CD4-positive, alpha-beta T cell treated with Interleukin-17A for 4 hours (primary cell): ENCODE data around the gene DIP2C.

Source experiments
- DNase-seq: peaks from one replicate; pipeline ENCODE4 v3.0.0-alpha.2; 2020; ENCODE audit warnings: mixed read lengths

The DIP2C gene

DNA sequence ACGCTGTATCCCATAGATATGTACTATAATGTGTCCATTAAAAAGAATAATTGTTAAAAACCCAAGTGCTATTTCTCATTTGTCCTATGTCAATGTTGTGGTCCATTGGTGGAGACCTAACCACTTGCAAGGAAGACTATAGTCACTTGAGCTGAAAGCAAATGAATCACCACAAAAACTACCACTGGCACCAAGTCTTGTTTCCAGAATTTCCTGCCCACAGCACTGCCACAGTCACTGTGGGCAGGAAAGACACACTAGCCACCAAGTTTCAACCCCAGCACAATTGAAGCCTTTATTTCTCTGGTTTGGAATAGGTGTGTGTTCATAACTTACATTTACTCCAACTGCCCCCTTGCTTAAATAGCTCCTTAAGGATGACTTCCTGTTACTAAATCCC, 12.4 kb downstream of the DIP2C start:
- no peak for DNase-seq

DNA sequence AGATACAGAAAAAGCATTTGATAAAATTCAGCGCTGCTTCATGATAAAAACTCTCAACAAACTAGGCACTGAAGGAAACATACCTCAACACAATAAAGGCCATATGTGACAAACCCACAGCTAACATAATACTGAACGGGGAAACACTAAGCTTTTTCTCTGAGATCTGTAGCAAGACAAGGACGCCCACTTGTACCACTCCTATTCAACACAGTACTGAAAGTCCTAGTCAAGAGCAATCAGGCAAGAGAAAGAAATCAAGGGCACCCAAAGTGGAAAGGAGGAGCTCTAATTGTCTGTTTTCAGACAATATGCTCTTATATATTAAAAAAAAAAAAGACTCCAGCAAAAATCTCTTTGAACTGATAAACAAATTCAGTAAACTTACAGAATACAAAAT, 13.3 kb downstream of the DIP2C start:
- no peak for DNase-seq

DNA sequence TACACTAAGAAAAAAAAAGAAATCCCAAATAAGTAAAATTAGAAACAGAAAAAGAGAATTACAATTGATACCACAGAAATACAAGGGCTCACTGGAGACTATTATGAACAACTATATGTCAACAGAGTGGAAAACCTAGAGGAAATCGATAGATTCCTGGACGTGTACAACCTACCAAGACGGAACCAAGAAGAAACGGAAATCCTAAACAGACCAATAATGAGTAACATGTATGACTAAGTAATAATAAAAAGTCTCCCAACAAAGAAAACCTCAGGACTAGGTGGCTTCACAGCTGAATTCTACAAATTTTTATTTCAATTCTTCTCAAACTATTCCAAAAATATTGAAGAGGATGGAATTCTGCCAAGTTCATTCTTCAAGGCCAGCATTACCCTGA, 13.9 kb downstream of the DIP2C start:
- no peak for DNase-seq

DNA sequence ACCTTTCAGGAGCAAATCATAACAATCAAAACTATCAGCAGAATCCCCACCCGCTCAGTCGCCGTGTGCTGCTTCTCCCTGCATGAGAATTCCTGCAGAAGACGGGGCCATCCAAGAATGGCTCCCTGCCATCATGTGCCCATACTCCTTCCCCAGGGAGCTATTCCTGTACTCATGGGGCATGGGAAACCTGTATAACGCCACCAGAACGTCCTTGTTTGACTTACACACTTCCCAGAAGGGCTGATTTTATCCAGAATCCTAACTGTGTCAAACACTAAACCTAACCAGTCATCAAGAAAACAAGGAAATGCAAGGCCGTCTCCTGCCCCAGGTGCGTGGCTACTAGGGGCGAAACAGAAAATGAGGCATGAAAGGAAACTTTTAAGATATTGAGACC, 16.0 kb downstream of the DIP2C start:
- DNase-seq: no peak

DNA sequence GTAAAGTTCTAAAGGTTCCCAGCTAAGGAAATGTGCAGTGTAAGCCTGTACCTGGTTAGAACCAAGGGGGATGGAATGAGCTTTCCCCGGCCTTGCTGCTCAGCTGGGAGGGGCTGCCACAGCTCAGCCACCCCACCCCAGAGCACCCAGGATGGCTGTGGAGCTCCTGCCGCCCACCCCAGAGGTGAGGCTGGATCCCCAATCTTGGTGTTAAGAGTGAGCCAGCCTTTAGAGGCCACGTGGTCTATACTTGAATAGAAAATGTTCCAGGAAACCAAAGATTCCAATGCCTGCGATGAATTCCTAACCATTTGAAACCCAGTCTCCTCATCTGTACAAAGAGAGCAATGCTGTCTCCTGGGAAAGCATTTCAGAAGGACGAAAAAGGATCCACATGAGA, 16.5 kb downstream of the DIP2C start:
- DNase-seq: no peak

DNA sequence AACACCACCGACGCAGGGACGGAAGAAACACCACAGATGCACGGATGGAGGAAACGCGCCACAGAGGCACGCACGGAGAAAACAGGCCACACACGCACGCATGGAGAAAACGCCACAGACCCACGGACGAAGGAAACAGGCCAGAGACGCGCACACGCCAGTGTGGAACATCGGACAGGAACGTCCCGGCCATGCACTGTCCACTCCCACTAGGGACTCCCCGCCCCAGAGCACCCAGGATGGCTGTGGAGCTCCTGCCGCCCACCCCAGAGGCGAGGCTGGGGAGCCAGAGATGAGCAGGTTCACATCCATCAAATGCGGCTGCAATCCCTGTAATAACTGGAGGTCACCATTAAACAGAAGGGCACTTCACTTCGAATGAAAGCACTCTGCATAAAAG, 17.3 kb downstream of the DIP2C start:
- DNase-seq: no peak

DNA sequence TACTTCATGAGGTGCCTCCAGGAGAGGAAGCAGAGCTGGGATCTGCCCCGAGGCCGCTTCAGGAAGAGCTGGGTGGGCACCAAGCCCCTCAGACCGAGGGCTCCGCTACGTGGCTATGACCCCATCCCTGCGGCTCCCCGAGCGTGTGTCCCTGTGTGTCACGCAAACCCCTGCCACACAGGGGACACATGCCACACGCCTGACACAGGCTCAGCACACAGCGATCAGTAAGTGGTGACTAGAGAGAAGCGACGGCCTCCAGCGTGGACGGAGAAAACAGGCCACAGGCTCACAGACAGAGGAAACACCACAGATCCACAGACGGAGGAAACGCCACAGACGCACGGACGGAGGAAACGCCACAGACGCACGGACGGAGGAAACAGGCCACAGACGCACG, 18.5 kb downstream of the DIP2C start:
- DNase-seq: no peak

DNA sequence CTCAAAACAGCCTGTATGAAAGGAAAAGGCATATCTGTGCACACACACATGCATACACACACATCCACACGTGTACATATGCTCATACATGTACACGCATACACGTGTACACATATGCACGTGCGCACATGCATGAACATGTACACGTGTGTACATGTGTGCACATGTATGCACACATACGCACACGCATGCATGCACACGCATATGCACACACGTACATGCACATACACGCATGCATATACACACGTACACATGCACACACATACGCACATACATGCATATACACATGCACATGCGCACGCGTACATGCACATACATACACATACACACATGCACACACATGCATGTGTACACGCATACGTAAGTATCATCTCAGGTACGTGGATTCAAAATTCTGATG, 19.4 kb downstream of the DIP2C start:
- no peak for DNase-seq

DNA sequence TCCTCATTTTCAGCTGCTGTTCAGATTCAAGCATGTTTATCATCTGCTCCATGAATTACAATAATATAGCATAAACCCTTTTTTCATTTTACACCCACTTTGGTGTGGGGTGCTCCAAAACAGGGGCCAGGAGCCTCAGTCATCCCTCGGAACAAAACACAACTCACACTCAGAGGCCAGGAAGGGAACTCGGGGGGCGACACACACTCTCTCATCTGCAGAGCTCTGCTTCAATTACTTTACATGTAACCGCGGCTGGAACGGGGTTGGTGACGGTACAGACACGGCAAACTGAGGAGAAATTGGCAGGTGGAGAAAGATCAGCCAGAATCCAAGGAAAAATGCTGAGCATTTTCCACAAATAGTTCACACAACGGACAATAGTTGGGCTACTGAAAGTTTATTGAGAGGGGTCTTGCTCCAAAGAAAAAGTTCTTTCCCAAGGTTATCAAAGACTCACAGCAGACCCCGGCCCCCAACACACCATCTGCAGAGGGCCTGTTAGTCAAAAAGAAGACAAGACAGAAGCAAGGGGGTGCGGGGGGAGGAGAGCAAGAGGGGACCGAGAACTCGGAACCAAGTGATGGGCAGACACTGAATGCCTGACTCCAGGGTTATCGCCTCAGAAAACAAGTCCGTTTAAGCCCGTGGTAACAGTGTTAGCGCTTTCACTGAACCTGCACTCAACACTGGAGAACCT, 20.5 kb downstream of the DIP2C start:
- DNase-seq: no peak

DNA sequence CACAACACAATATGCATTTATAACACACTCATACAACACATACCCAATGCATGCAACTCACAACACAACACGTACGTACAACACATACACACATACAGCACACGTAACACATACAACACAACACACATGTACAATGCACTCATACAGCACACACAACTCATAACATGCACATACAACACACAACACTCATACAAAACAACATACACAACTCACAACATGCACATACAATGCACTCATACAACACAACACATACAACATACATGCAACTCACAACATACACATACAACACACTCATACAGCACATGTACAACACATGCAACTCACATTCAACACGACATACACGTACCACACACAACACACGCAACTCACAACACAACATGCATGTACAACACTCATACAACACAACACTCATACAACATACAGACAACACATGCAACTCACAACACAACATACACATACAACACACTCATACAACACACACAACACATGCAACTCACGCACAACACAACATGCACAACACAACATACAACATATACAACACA, 21.8 kb downstream of the DIP2C start:
- DNase-seq: no peak

DNA sequence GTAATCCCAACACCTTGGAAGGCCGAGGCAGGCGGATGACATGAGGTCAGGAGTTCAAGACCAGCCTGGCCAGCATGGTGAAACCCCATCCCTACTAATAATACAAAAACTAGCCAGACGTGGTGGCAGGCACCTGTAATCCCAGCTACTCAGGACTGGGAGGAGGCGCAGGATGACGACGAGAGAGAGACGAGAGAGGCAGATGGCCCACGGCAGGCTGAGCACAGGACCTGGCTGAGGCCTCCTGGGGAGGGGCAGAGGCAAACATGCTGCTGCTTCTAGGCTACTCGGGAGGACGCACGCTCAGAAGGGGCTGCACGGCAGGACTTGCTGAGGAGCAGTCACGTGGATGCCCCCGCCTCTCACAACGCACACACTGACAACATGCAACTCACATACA, 22.4 kb downstream of the DIP2C start:
- DNase-seq: no peak

DNA sequence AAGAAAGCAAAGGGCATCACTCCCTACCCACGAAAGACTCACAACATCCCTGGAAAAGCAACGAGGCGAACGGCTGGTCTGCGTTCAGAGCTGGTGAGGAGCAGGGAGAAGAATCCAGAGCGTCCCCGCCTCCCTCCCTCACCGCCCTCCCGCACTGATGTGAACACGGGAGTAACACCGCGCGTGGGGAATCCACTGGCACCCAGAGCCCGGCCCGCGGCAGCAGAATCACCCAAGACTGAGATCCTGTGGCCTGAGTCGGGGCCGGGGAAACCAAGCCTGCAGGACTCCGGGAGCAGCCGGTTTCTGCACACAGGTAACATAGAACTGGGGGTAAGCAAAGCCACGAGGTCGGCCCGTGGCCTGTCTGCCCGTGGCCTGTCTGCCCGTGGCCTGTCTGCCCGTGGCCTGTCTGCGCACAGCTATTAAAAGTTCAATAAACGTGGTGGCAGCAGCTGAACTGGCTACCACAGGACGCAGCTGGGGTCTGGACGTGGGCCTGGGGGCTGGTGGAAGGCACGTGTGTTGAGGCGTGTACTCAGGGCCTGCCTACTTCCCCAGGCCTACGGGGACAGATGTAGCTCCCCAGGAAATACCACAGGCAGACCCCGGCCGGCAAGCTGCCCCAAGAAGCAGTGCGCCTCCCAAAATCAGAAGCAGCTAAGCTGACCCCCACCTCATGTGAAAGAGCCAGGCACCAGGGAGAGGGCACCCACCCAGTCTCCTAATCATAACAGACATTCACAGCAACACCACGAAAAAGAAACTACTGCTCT, 23.0 kb downstream of the DIP2C start:
- no peak for DNase-seq

DNA sequence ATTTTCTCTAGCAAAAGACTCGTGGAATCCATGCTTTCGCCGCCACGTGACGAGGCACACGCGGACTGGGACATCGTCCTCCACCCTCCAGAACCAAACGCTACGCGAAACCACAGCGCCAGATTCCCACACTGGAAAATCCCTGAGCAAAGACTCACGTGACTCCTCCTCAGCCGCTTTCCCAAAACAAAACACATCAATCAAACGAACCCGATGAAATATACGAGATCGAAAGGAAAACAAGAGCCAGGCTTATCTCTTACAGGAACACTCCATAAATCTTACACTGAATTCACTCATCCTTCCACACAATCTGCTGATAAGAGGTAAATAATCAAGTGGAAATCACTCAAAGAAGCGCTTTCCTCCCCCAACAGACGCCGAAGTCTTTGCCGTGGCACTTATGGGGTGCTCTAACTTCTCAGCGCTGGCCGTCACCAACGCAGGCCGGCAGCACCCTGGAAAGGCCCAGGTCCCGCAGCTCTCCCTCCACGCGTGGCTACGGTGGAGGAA, 23.8 kb downstream of the DIP2C start:
- DNase-seq: no peak

DNA sequence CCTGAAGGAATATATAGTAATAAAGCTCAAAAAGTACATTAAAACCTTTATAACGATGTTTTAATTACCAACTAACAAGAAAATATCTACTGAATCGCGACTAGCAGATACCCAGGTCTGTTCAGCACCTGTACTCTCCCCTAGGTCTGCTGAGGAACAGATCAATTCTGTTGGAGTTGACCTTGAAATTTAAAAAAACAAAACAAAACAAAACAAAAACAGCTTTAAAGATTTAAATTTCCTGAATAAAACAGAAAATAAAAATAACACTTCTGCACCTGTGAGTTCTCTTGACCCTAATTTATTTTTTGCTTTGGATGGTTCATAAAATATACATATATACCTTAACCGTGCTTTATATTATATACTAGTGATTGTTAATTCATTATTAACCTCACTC, 24.6 kb downstream of the DIP2C start:
- DNase-seq: no peak

DNA sequence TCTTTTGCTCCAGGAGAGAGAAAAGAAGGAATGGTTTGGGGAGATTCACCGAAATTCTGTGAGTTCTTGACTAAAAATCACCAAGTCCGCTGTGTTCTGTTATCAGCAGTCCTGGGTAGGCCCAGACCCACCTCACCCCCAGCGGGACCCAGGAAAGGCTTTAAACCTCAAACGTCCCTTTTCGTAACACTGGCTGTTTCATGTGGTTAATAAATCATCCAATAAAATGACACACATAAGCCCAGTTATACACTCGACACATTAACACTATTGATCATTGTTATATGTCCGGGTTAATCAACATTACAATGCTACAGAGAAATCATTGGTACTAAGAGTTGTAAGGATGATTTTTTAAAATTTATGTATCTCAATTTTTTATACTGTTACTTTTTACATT, 25.2 kb downstream of the DIP2C start:
- DNase-seq: no peak

DNA sequence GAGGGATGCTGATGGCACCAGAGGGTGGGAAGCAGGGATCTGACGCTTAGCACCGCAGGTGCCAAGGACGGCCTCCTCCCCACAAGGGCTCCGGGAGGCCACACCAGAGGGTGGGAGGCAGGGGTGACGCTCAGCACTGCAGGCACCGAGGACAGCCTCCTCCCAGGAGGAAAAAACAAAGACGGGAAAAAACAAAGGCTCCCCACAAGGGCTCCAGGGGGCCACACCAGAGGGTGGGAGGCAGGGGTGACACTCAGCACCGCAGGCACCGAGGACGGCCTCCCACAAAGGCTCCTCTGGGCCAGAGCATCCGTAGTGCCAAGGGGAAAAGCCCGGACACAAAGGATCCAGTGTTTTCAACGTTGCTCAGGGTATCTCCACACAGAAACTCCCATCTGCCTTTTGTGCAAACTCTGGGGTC, 25.6 kb downstream of the DIP2C start:
- DNase-seq: no peak

DNA sequence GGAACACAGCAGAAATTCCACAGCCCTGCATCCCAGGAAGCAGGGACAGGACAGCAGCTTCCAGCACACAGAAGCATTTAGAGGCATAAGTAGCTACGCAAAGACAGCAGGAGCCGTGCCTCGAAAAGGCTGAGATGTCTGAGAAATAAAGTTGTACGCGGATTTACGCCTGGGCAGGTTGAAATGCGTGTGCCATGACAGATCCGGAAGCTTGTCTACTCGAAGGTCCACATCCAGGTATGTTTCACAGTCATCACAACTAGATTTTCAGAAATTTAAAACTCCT, 26.1 kb downstream of the DIP2C start:
- DNase-seq: no peak

DNA sequence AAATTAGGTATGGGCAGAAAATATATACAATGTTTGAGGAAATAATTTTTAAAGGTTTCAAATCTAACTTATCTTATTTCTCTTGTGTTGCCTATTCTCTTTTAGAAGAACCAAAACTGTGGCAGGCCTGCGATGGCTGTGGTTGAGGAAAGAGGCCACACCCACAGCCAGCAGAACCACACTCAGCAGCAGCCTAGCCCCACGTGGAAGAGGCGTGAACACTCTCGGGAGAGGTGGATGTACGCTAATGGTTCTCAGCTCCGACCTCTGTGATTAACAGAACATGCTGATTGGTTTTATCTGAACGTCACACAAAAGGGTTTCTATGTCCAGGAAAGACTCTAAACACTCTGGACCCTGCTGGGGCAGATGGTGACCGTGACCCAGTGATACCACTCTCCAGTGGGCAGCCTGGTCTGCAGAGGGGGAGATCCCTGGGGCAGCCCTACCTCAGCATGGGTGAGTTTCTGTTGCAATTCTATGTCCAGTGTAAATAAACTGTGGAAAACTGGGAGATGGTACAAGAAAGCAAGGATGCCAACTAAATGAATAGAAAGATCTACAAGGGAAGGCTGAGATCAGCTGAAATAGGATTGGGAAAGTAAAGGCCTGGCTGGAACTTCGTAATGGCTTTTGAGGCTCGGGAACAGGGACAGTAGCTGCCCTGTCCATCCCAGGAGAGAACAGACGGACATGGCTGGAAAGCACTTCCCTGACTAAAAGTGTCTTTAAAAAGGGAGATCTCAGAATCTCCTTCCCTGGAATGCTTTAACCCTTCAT, 26.6 kb downstream of the DIP2C start:
- no peak for DNase-seq

DNA sequence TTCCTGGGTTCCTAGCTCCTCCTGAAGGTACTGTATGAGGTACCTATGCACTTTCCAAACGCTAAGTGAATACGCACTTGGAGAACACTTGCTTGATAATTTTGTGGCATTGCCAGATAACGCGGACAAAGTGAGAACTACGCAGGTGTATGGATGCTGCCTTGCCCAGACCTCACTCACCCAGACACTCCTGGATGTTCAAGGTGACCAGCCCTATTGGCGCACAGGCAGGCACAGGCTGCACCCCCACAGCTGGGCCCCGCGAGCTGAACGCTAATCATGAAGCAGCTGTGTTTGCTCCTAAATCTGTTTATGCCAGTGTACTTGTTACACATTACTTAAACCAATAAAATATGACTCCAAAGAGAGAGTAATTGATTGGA, 27.3 kb downstream of the DIP2C start:
- DNase-seq: no peak

DNA sequence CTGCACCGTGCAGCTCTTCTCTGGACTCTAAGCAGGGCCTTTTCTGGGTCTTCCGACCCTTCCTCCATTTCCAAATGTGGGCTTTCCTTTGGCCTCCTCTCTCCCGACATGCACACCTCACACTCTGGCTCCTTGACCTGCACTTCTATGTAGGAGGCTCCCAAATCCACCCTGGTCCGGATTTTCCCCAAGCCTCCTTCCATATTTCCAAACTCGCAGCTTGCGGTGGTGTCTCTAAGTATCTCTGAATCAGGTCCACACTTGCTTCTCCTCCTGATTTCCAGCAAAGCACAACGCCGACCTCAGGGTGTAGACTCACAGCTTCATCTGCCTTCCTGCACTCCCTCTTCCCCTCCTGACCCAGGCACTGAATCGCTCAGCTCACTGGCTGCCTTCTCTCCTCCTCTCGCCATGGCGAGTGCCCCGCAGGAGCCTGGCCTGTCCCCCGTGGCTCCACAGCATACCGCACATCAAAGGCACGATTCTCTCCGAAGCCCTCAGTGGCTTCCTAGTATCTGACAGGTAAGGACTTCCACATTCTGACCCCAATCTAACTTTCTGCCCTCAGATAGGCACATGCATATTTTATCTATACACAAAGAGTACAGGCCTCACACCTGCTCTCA, 27.8 kb downstream of the DIP2C start:
- no peak for DNase-seq

DNA sequence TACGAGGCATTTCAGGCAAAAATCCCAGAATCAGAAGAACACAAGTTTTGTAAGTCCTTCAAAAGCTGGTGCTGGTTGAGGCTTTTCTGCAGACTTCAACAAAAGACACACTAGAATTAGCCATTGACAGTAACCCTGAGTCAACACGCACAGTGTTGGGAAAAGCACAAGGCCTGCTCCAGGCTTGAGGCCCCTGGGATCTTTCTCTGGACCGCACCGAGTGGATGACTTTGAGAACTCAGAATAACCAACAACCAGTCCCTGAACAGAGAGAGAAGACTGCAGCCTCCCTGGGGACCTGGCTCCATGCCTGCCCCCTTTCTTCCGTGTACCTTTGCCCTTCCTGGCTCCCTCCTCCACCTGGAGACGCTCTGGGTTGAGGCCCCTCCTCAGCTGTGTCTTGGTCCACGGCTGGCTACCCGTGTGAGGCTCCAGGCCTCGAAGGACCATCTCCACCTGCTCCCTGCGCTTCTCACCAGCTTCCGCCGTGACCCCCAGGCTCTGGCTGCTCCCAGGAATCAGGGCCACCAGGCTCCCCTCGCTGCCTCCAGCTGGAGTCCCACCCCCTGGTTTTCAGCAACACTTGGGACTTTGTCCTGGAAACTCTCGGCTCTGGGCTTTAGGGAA, 28.4 kb downstream of the DIP2C start:
- no peak for DNase-seq

DNA sequence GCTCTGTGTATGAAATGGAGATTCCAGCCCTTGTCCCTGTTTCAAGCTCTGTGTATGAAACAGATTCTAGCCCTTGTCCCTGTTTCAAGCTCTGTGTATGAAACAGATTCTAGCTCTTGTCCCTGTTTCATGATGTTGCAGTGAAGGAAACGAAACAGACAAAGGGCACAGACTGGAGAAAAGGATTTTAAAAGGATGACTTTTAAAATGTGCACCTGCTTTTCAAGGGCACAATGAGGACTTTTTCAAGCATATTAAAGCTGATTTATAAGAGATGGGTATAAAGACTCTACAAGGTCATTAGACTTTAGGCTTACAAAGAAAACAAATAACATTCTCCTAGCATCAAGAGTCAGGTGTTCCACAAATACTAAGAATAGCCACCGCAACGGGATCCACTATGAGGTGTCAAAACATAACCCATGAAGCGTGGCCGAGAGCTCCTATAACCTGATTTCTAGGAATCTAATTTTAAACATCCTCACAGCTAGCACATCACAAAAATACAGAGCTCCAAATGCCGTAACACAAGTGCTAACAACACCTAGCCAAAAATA, 29.0 kb downstream of the DIP2C start:
- no peak for DNase-seq
